Fibroblast of pulmonary artery (primary cell): ENCODE results near the gene EPS8L3.

Experiments
- DNase-seq: peaks from one replicate; pipeline ENCODE4 v3.0.0-alpha.2; 2010; ENCODE audit warnings: low read depth
- H3K4me3 ChIP-seq: replicated peaks from 2 replicates; pipeline ENCODE4 v1.5.1; 2011; ENCODE audit warnings: low read depth, mild to moderate bottlenecking, control low read depth, low read length, moderate library complexity
- TF ChIP-seq, protein P1 (sequence below): IDR thresholded peaks from 2 replicates; pipeline ENCODE4 v1.5.1; 2011; ENCODE audit warnings: mild to moderate bottlenecking, control low read depth, low read length, inconsistent platforms; ENCODE audit errors: missing control alignments

Gene EPS8L3

DNA sequence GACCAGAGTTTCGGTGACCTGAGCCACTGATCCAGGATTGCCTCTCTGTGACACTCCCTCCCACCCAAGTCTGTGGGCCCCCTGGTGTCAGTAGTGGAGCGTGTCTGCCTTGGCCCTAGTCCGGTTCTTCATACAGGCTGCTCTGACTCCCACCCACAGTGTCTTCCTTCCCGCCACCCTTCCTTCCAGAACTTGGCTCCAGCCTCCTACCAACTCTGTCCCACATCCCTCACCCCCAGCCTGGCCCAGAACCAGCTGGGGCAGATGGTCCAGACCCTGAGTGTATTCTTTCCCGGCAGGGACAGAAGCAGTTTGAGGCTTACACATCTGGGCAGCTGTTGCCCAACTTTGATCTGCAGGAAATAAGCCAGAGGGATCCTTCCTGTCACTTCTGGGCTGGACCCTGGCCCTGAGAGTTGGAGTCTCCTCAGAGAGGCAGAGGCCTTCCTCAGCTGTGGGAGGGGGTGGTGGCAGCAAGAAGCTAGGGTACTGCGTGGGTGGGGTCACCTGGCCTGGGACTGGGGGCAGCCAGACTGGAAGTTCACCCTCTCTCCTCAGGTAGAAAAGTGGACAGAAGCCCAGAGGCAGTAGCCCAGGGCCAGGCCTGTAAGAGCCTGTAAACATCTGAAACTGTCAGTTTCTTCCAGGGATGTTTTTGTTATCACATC is 43.1 kb upstream of the EPS8L3 start:
- no peak for DNase-seq
- TF ChIP-seq, protein P1, sequence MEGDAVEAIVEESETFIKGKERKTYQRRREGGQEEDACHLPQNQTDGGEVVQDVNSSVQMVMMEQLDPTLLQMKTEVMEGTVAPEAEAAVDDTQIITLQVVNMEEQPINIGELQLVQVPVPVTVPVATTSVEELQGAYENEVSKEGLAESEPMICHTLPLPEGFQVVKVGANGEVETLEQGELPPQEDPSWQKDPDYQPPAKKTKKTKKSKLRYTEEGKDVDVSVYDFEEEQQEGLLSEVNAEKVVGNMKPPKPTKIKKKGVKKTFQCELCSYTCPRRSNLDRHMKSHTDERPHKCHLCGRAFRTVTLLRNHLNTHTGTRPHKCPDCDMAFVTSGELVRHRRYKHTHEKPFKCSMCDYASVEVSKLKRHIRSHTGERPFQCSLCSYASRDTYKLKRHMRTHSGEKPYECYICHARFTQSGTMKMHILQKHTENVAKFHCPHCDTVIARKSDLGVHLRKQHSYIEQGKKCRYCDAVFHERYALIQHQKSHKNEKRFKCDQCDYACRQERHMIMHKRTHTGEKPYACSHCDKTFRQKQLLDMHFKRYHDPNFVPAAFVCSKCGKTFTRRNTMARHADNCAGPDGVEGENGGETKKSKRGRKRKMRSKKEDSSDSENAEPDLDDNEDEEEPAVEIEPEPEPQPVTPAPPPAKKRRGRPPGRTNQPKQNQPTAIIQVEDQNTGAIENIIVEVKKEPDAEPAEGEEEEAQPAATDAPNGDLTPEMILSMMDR: no peak

GRCh38 chr1:109805486-109806165 is 41.9 kb upstream of the EPS8L3 start:
- no peak for DNase-seq
- no peak overlapping the region for H3K4me3 ChIP-seq
- TF ChIP-seq, protein P1: no peak

More for the DNA sequence above, 43.1 kb upstream of the EPS8L3 start:
- H3K4me3 ChIP-seq: no peak overlapping the region

DNA sequence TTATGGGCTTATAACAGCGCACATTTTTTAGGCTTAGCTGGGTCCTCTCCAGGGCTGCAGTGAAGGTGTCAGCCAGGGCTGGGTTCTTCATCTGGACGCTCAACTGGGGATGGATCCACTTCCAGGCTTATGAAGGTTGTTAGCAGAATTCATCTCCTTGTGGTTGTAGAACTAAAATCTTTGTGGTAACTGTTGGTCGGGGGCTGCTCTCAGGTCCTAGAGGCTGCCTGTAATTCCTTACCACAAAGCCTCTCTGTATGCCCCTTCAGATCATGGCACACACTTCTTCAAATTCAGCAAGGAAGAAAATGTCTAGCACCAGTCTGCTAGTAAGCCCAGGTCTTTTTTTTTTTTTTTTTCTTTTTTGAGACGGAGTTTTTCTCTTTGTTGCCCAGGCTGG is 40.9 kb upstream of the EPS8L3 start:
- DNase-seq: no peak
- TF ChIP-seq, protein P1: no peak
- H3K4me3 ChIP-seq: no peak overlapping the region

- TF ChIP-seq, protein P1: no peak
- no peak overlapping the region for H3K4me3 ChIP-seq
- DNase-seq: no peak
Observed at GRCh38 chr1:109803901-109804331, 40.2 kb upstream of the EPS8L3 start.

DNA sequence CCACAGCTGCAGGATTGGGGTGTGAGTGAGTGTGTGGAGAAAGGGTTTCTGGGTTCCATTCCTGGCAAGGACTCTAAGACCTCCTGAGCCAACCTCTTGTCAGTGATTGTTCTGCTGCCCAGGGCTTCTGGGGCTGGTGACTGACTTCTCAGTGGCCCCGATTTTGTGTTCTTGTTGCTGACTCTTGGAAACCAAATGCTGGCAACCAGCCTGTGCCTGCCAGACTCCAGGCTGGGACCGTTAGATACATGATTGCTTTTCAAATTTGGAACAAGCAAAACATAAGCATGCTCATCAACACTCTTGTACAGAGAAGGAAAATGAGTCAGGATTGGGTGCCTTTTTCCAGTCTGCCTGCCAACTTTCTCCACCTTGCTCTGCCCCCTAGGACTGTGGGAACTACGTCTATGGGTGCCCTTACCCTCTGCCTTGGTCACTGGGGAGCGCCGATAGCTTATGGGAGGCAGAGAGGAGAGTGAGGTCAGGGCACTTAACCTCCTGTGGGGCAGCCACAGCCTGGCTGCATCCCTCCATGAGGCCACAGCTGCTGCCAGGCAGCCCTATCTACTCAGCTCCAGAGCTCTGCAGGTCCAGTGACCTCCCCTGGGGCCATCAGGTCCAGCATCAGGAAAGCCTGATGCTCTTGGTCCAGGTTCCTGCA is 39.3 kb upstream of the EPS8L3 start:
- TF ChIP-seq, protein P1: no peak
- DNase-seq: no peak
- H3K4me3 ChIP-seq: no peak overlapping the region

DNA sequence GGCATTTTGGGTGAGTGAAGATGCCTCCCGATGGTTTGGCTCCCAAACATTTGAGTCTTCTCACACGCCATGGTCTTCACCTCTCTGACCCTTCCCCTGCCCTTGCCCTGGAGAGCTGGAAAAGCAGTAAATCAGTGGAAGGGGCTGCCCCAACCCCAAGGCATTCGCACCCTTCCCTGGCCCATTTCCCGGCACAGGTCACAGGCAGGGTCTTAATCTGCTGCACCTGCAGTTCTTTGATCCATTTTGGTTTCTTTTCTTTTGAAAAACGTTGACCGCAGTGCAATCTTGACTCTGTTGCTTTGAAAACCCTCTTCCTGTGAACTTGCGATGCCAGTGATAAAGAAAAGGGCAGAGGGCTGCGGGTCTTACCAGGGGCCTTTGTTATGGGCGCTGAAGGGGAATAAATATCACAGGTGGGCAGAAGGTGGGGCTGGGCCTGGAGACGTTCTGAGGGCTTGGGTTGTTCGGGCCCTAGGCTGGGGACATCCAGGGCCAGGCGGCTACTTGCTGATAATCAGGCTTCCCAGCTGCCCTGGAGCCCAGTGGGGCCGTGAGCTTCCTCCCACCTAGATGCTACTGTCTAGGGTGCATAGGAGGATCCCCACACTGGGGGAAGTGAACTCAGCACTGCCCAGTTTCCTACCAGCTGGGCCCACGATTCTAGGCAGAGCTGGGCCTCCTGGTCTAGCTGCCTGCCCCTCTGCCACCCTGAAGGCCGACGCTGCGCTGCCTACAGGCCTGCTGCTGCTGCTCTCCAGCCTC is 38.6 kb upstream of the EPS8L3 start:
- TF ChIP-seq, protein P1: no peak
- H3K4me3 ChIP-seq: no peak overlapping the region
- DNase-seq: no peak
